NCI-H82 (cell line): ENCODE data around the gene PFDN2.
"Not testable (repeated sequence)": the region's sequence is repeated elsewhere in the genome, so short reads cannot be mapped to it uniquely, and the experiment has no call there.

Experiments used
- DNase-seq: peaks from one replicate; lab custom pipeline; 2025; lab: John Stamatoyannopoulos, UW

The PFDN2 gene

GRCh38 chr1:161138431-161138830 is 20.6 kb upstream of the PFDN2 start:
- DNase-seq, result no peak

- no peak for DNase-seq
These were observed 20.0 kb upstream of the PFDN2 start for GRCh38 chr1:161137881-161138280.

GRCh38 chr1:161133220-161133740 is 15.4 kb upstream of the PFDN2 start:
- DNase-seq, result peak; percentile 66

- peak; percentile 100 for DNase-seq
These were observed 14.8 kb upstream of the PFDN2 start, which contains the start of gene DEDD for GRCh38 chr1:161132410-161133219. Gene DEDD (minus strand): TSS chr1:161132667. CDS start chr1:161124462, 8,205 bp downstream.

- DNase-seq, result peak; percentile 59
These were observed 13.9 kb upstream of the PFDN2 start for GRCh38 chr1:161131523-161132409.

- DNase-seq, result no peak
These were observed 12.4 kb upstream of the PFDN2 start for GRCh38 chr1:161130266-161130665.

GRCh38 chr1:161128591-161129420 is 11.0 kb upstream of the PFDN2 start:
- no peak for DNase-seq

- DNase-seq, result no peak
These were observed 9.8 kb upstream of the PFDN2 start for GRCh38 chr1:161127649-161128048.

- DNase-seq, result no peak
These were observed 5.1 kb upstream of the PFDN2 start for GRCh38 chr1:161122967-161123366.

- no peak for DNase-seq
These were observed 4.0 kb upstream of the PFDN2 start for GRCh38 chr1:161121834-161122233.

- no peak for DNase-seq
These were observed 3.3 kb upstream of the PFDN2 start for GRCh38 chr1:161121042-161121650.

- peak; percentile 75 for DNase-seq
These were observed 1.5 kb upstream of the PFDN2 start for GRCh38 chr1:161119092-161119903.

GRCh38 chr1:161115961-161116360 is 1.9 kb downstream of the PFDN2 start:
- not testable (repeated sequence) for DNase-seq

- no peak for DNase-seq
These were observed 2.6 kb downstream of the PFDN2 start for GRCh38 chr1:161115132-161115711.

GRCh38 chr1:161114556-161114955 is 3.3 kb downstream of the PFDN2 start:
- DNase-seq, result no peak

GRCh38 chr1:161113915-161114314 is 3.9 kb downstream of the PFDN2 start:
- DNase-seq, result no peak

- DNase-seq, result no peak
These were observed 6.3 kb downstream of the PFDN2 start for GRCh38 chr1:161111527-161111926.

GRCh38 chr1:161111117-161111516 is 6.7 kb downstream of the PFDN2 start:
- no peak for DNase-seq

- no peak for DNase-seq
These were observed 11.4 kb downstream of the PFDN2 start for GRCh38 chr1:161106431-161106830.

GRCh38 chr1:161100556-161100955 is 17.3 kb downstream of the PFDN2 start:
- no peak for DNase-seq
